ENCODE results near the gene UNC119B. TPM values are rescaled to one million over a fixed set of nuclear protein-coding genes. Genes with fewer than 3 reads are reported as not detected.

Gene UNC119B
- total RNA-seq, 4 donors from 2014 or later: 4.7 to 8.7 (median 7.8) TPM

DNA sequence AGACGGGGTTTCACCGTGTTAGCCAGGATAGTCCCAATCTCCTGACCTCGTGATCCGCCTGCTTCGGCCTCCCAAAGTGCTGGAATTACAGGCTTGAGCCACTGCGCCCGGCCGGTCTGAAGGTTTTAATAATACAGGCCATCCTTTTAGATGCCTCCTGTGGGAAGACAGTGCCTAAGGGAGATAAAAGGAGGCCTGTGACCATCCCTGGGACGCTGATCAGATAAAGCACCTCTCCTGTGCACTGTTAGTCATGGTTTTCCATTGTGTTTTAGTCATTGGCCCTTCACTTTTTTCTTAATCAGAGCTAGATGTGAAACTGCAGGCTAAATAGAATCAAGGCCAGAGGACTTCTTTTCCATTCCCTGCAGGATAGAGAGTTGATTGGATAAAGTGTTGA, 7.8 kb downstream of the UNC119B start:
- TF ChIP-seq, protein P1, sequence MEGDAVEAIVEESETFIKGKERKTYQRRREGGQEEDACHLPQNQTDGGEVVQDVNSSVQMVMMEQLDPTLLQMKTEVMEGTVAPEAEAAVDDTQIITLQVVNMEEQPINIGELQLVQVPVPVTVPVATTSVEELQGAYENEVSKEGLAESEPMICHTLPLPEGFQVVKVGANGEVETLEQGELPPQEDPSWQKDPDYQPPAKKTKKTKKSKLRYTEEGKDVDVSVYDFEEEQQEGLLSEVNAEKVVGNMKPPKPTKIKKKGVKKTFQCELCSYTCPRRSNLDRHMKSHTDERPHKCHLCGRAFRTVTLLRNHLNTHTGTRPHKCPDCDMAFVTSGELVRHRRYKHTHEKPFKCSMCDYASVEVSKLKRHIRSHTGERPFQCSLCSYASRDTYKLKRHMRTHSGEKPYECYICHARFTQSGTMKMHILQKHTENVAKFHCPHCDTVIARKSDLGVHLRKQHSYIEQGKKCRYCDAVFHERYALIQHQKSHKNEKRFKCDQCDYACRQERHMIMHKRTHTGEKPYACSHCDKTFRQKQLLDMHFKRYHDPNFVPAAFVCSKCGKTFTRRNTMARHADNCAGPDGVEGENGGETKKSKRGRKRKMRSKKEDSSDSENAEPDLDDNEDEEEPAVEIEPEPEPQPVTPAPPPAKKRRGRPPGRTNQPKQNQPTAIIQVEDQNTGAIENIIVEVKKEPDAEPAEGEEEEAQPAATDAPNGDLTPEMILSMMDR (IDR thresholded peaks at IDR 0.05 in 4 of 5, conservative IDR thresholded peaks at IDR 0.05 in 1 of 5): no peak
- TF ChIP-seq POLR2A (IDR thresholded peaks at IDR 0.05): no peak
- no peaks in the 10 kb centered on the region for H3K27me3 ChIP-seq
- intact Hi-C loops (cut with DNase I; ENCODE audit: low total_unique reads) (loop anchor here (10.0 kb wide), 1 partner anchor 257 kb away; the partner anchor contains the start of gene HNF1A), in situ Hi-C loops (cut with MboI; ENCODE audit: low sequenced_read_pairs in 4 of 4) (loop anchor here (10.0 kb wide), 2 partner anchors 133 to 257 kb away; partner anchors contain the start of genes POP5 (in 4 of the 4) and HNF1A (in 1 of the 4))
- H3K4me3 ChIP-seq: no peak overlapping the region
- H3K27ac ChIP-seq: peak overlapping the region in 1 of 4 donors; percentile 91
- H3K36me3 ChIP-seq: peaks cover 0 to 69% of the 10 kb centered on the region in 2 donors
- H3K9me3 ChIP-seq: no peaks in the 10 kb centered on the region
- no peak for DNase-seq
- no peak for ATAC-seq
- peaks cover 8 to 22% of the 10 kb centered on the region in 2 donors for H3K4me1 ChIP-seq

DNA sequence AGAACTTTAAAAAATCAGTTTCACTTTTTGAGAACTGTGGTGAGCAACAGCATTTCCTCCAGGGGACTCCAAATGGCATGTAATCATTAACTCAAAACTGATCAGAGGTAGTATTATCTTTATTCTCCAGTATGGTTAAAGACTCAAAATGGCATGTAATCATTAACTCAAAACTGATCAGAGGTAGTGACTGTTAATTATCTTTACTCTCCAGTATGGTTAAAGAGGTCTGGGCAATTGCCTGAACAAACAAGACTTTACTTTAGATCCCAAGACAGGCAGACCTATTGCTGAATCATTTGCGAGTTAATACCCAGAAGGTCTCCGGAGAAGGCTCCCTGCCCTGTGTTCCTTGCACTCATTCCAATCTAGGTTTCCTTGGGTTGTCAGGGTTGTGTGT, 8.8 kb downstream of the UNC119B start:
- DNase-seq (no peak), ATAC-seq (no peak)
- H3K4me1 ChIP-seq: peaks cover 8 to 22% of the 10 kb centered on the region in 2 donors
- intact Hi-C loops (cut with DNase I; ENCODE audit: low total_unique reads) (loop anchor here (10.0 kb wide), 1 partner anchor 256 kb away; the partner anchor contains the start of gene HNF1A), in situ Hi-C loops (cut with MboI; ENCODE audit: low sequenced_read_pairs in 4 of 4) (loop anchor here (10.0 kb wide), 2 partner anchors 134 to 256 kb away; partner anchors contain the start of genes POP5 (in 4 of the 4) and HNF1A (in 1 of the 4))
- TF ChIP-seq, protein P1 (IDR thresholded peaks at IDR 0.05 in 4 of 5, conservative IDR thresholded peaks at IDR 0.05 in 1 of 5): no peak
- no peak for TF ChIP-seq POLR2A (IDR thresholded peaks at IDR 0.05)
- H3K36me3 ChIP-seq: peaks cover 0 to 72% of the 10 kb centered on the region in 2 donors
- H3K27me3 ChIP-seq: no peaks in the 10 kb centered on the region
- H3K27ac ChIP-seq: peak overlapping the region in 3 of 4 donors; percentile 91 to 95 (median 94)
- H3K9me3 ChIP-seq: no peaks in the 10 kb centered on the region
- H3K4me3 ChIP-seq: no peak overlapping the region

DNA sequence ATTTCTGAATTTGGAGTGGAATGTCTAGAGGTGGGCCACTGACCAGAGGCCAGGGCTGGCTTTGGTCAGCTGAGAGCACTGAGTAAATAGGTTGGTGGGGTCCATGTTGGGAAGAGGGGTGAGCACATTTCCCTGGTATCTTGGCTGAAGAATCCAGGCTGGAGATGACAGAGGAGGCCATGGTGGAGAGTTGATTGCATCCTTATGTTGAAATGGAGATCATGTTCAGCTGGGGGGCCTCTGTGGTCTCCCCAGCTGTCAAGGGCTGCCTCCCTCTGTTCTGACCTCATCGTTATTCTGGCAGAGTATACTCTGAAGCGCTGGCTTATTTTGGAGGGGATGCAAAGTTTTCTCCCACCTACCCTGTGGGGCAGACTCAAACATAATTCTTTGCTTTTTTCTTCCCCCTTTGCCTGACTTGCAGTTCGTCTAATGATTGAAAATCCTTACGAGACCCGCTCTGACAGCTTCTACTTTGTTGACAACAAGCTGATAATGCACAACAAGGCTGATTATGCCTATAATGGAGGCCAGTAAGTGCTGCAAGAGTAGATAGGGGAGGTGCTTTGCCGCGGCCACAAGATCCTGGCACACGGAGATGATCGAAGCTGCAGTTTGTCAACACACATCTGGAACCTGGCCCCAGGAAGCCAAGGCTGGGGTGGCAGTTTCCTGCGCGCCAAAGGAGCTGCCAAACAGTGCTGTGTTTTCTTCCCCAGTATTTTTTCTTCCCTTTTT, 9.4 kb downstream of the UNC119B start:
- TF ChIP-seq, protein P1 (IDR thresholded peaks at IDR 0.05 in 4 of 5, conservative IDR thresholded peaks at IDR 0.05 in 1 of 5): no peak
- no peak for TF ChIP-seq POLR2A (IDR thresholded peaks at IDR 0.05)
- Histone ChIP-seq H3K27ac (peak overlapping the region; percentile 87 to 95 (median 92)), H3K4me1 (peaks cover 8 to 24% of the 10 kb centered on the region in 2 donors), H3K9me3 (no peaks in the 10 kb centered on the region), H3K27me3 (no peaks in the 10 kb centered on the region), H3K4me3 (no peak overlapping the region), H3K36me3 (peaks cover 0 to 66% of the 10 kb centered on the region in 2 donors)
- DNase-seq (no peak), ATAC-seq (no peak)
- intact Hi-C loops (cut with DNase I; ENCODE audit: low total_unique reads) (loop anchor here (10.0 kb wide), 1 partner anchor 255 kb away; the partner anchor contains the start of gene HNF1A), in situ Hi-C loops (cut with MboI; ENCODE audit: low sequenced_read_pairs in 4 of 4) (loop anchor here (10.0 kb wide), 2 partner anchors 135 to 255 kb away; partner anchors contain the start of genes POP5 (in 4 of the 4) and HNF1A (in 1 of the 4))

DNA sequence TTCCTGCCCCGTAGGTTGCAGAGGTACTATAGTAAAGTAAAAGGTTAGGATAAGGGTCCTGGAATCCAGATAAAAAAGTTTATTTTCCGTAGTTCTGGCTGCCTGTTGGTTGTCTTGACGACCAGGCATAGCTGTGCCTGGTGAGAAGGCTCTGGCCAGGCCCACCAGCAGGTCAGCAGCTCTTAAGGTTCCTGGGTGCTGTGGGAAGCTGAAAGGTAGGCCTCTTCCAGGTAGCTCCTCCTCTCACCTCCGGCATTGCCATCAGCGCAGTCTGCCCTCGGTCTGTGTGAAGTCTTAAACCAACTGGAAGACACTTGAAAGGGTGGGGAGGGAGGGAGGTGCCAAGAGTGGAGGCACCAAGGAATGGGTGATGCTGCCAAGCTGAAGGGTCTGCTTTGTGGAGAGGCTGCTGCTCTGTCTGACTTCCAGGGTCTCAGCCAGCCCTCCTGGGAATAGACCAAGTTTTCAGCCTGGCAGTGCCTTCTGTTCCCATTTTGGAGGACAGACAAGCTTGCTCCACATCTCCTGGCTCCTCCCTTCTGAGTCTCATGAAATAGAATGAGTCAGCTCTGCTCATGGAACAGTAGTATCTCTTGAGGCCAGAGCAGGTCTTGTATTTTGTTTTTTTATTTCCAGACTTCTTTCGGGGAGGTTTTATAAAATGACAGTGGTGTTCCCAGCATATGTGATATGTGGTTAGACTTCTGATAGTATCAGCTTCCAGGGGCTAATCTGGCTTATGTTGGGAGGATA, 10.2 kb downstream of the UNC119B start:
- Histone ChIP-seq H3K4me1 (peaks cover 12 to 31% of the 10 kb centered on the region in 2 donors), H3K27ac (peak overlapping the region; percentile 87 to 95 (median 92)), H3K9me3 (no peaks in the 10 kb centered on the region), H3K36me3 (peaks cover 0 to 60% of the 10 kb centered on the region in 2 donors), H3K4me3 (no peak overlapping the region), H3K27me3 (no peaks in the 10 kb centered on the region)
- TF ChIP-seq POLR2A (IDR thresholded peaks at IDR 0.05): peak in 1 of 2 donors; percentile 30
- TF ChIP-seq, protein P1 (IDR thresholded peaks at IDR 0.05 in 4 of 5, conservative IDR thresholded peaks at IDR 0.05 in 1 of 5): no peak
- ATAC-seq (peak; percentile 97 to 98), DNase-seq (peak; percentile 64 to 80)
- intact Hi-C loops (cut with DNase I; ENCODE audit: low total_unique reads) (no loop called here), in situ Hi-C loops (cut with MboI; ENCODE audit: low sequenced_read_pairs in 4 of 4) (no loop called here)
